Peyer's patch (tissue), 4 donors: ENCODE measurements around the gene MIER2.

Source experiments
- CTCF ChIP-seq, 6 experiments: fragments of 450-650 bp in 4 of 6; fragments of 200-600 bp in 2 of 6; sonication (generic) in 1 of 6; IDR thresholded peaks; one replicate each; pipeline ENCODE4 v1.5.1; 2017 to 2019; ENCODE audit warnings: antibody characterized with exemption in 6 of 6, mild to moderate bottlenecking in 3 of 6, moderate library complexity in 1 of 6
- POLR2A ChIP-seq, 2 donors: fragments of 450-650 bp; IDR thresholded peaks; one replicate each; pipeline ENCODE4 v1.5.1; 2017; ENCODE audit warnings: antibody characterized with exemption in 2 of 2, mild to moderate bottlenecking in 2 of 2, moderate library complexity in 2 of 2

- TF ChIP-seq CTCF (IDR thresholded peaks at IDR 0.05) (no peak), POLR2A (IDR thresholded peaks at IDR 0.05) (no peak)
These were observed 64.9 kb downstream of the MIER2 start for GRCh38 chr19:279656-280055.
